Measurements from ENCODE around the gene ZSCAN30. TPM values are rescaled to one million over a fixed set of nuclear protein-coding genes. Genes with fewer than 3 reads are reported as not detected.

ZSCAN30 gene
- total and polyA plus RNA-seq, 10 of the 15 experiments (the other 5 are each of a cell fraction or from before 2014, with no cell fraction given): 2.7 to 15.7 (median 11.2) TPM

- Histone ChIP-seq H3K4me2 (ENCODE audit: control insufficient read depth, insufficient read depth) (no peak overlapping the region), H3K27ac (ENCODE audit: control insufficient read depth, insufficient read depth) (no peak overlapping the region), H3K27me3 (replicated peaks in 1 of 2; ENCODE audit: control insufficient read depth in 2 of 2, insufficient read depth in 2 of 2, low read length in 1 of 2) (no peaks in the 10 kb centered on the region), H3K9ac (ENCODE audit: control insufficient read depth, insufficient read depth, low read length) (no peak overlapping the region), H4K20me1 (ENCODE audit: control insufficient read depth, insufficient read depth) (no peaks in the 10 kb centered on the region), H3K4me1 (ENCODE audit: control insufficient read depth, insufficient read depth, low read length) (no peaks in the 10 kb centered on the region), H2AFZ (ENCODE audit: control insufficient read depth, low read depth, low read length) (no peak overlapping the region), H3K79me2 (ENCODE audit: control insufficient read depth, insufficient read depth, low read length) (no peaks in the 10 kb centered on the region), H3K4me3 (no peak overlapping the region), H3K9me3 (replicated peaks; ENCODE audit: control insufficient read depth, insufficient read depth, low read length) (no peaks in the 10 kb centered on the region), H3K36me3 (ENCODE audit: control insufficient read depth in 2 of 2, insufficient read depth in 2 of 2, low read length in 1 of 2) (no peaks in the 10 kb centered on the region; a peak in 2 of 4 replicates)
- SMC1A ChIA-PET (ENCODE audit: uncharacterized antibody, unreplicated experiment): interaction anchor here (0.7 kb wide), 1 partner anchor 518 kb away, joined by 3 read pairs; no protein-coding TSS in a partner anchor
- 50% methylated on average over 3 of the region's 3 CpGs for WGBS (ENCODE audit: insufficient coverage, insufficient replicate concordance, low lambda C conversion rate, missing lambda C conversion rate)
- CTCF ChIA-PET: no interaction called here
- TF ChIP-seq NFXL1 (IDR thresholded peaks at IDR 0.05; ENCODE audit: borderline replicate concordance) (no peak), ZNF24 (IDR thresholded peaks at IDR 0.05) (no peak), ZNF622 (IDR thresholded peaks at IDR 0.05) (no peak), NFYA (IDR thresholded peaks at IDR 0.05; ENCODE audit: borderline replicate concordance, low read depth, low read length) (no peak), ZSCAN29 (IDR thresholded peaks at IDR 0.05) (no peak), CBFB (IDR thresholded peaks at IDR 0.05; ENCODE audit: low read depth) (no peak), MYB (IDR thresholded peaks at IDR 0.05; ENCODE audit: borderline replicate concordance, low read depth, low read length) (no peak), CTCF (IDR thresholded peaks at IDR 0.05 in 2 of 3, conservative IDR thresholded peaks at IDR 0.05 in 1 of 3; ENCODE audit: control insufficient read depth in 2 of 3, extremely low read depth in 1 of 3, insufficient read depth in 1 of 3, low read depth in 3 of 3, low read length in 3 of 3) (no peak)
- in situ Hi-C loops (cut with MboI) (no loop called here), intact Hi-C loops (cut with micrococcal nuclease; ENCODE audit: unreplicated experiment) (no loop called here)
- POLR2A ChIA-PET: no interaction called here
- ATAC-seq (no peak; the same call in 2 of the 3 replicates), DNase-seq (ENCODE audit: low read depth, low spot score) (no peak), FAIRE-seq (no peak)
- RAD21 ChIA-PET (ENCODE audit: unreplicated experiment): interaction anchor here (1.0 kb wide), 1 partner anchor 11 kb away, joined by 3 read pairs; no protein-coding TSS in a partner anchor
- BruUV-seq (replicated peaks): no TSS peak
Measured at GRCh38 chr18:35326695-35327387, 36.8 kb upstream of the ZSCAN30 start.

All from GM12878 (cell line).